Tibial artery (tissue), 4 donors: ENCODE results near the gene SRRM3.

Experiments used
- DNase-seq, 2 donors: peaks; one replicate each; pipeline ENCODE4 v3.0.0-alpha.2; 2019
- H3K27ac ChIP-seq, 2 donors: fragments of 200-600 bp; sonication (generic) in 1 of 2; 1 replicate in 1 of 2; 2 replicates in 1 of 2; pipeline ENCODE4 v1.5.1; 2018 to 2019; ENCODE audit warnings: mild to moderate bottlenecking in 1 of 2
- H3K27me3 ChIP-seq, 2 donors: fragments of 200-600 bp; sonication (generic) in 1 of 2; one replicate each; pipeline versions ENCODE4 v1.5.1 to v1.6.0; 2016 to 2019
- H3K36me3 ChIP-seq, 3 donors: fragments of 200-600 bp; sonication (generic) in 2 of 3; one replicate each; pipeline ENCODE4 v1.5.1; 2016 to 2019; ENCODE audit warnings: mild to moderate bottlenecking in 2 of 3
- H3K4me1 ChIP-seq, 4 donors: fragments of 200-600 bp; sonication (generic) in 2 of 4; 1 replicate in 3 of 4; 2 replicates in 1 of 4; pipeline ENCODE4 v1.5.1; 2016 to 2019
- H3K4me3 ChIP-seq, 2 donors: fragments of 200-600 bp; sonication (generic) in 1 of 2; 1 replicate in 1 of 2; 2 replicates in 1 of 2; pipeline ENCODE4 v1.5.1; 2018 to 2019; ENCODE audit warnings: mild to moderate bottlenecking in 2 of 2
- H3K9me3 ChIP-seq, 3 donors: fragments of 200-600 bp; sonication (generic) in 1 of 3; one replicate each; pipeline ENCODE4 v1.5.1; 2016 to 2019
- CTCF ChIP-seq, 2 experiments: fragments of 200-600 bp in 1 of 2; fragments of 450-650 bp in 1 of 2; IDR thresholded peaks; one replicate each; pipeline ENCODE4 v1.5.1; 2017 to 2019; ENCODE audit warnings: antibody characterized with exemption in 2 of 2, mild to moderate bottlenecking in 1 of 2, moderate library complexity in 1 of 2
- intact Hi-C: fragments of 100-400 bp; cut with DNase I; formaldehyde crosslinking; loops from one replicate; pipeline ENCODE4 v1.15.0; 2023; ENCODE audit warnings: low total_unique reads

Gene SRRM3

GRCh38 chr7:76231583-76231982, 29.9 kb downstream of the SRRM3 start:
- TF ChIP-seq CTCF (IDR thresholded peaks at IDR 0.05): no peak
- Histone ChIP-seq H3K4me3 (no peak overlapping the region), H3K27ac (no peak overlapping the region), H3K36me3 (no peaks in the 10 kb centered on the region), H3K27me3 (peaks cover 0 to 85% of the 10 kb centered on the region in 2 donors), H3K4me1 (peaks cover 0 to 7% (median 6%) of the 10 kb centered on the region in 4 donors), H3K9me3 (no peaks in the 10 kb centered on the region)
- intact Hi-C loops: no loop called here
- no peak for DNase-seq

- DNase-seq: no peak
- Histone ChIP-seq H3K36me3 (no peaks in the 10 kb centered on the region), H3K9me3 (no peaks in the 10 kb centered on the region), H3K4me1 (peaks cover 0 to 7% (median 6%) of the 10 kb centered on the region in 4 donors), H3K27me3 (peaks cover 0 to 85% of the 10 kb centered on the region in 2 donors), H3K27ac (no peak overlapping the region), H3K4me3 (no peak overlapping the region)
- intact Hi-C loops: no loop called here
- TF ChIP-seq CTCF (IDR thresholded peaks at IDR 0.05): no peak
Observed at GRCh38 chr7:76232698-76233097, 31.0 kb downstream of the SRRM3 start.

GRCh38 chr7:76233538-76234281, 32.0 kb downstream of the SRRM3 start:
- Histone ChIP-seq H3K36me3 (no peaks in the 10 kb centered on the region), H3K4me3 (no peak overlapping the region), H3K4me1 (peaks cover 0 to 7% (median 6%) of the 10 kb centered on the region in 4 donors), H3K27ac (no peak overlapping the region), H3K27me3 (peaks cover 0 to 81% of the 10 kb centered on the region in 2 donors), H3K9me3 (no peaks in the 10 kb centered on the region)
- no peak for DNase-seq
- no peak for TF ChIP-seq CTCF (IDR thresholded peaks at IDR 0.05)
- intact Hi-C loops: no loop called here

GRCh38 chr7:76234282-76234584, 32.5 kb downstream of the SRRM3 start:
- no peak for DNase-seq
- no peaks in the 10 kb centered on the region for H3K9me3 ChIP-seq
- no peaks in the 10 kb centered on the region for H3K36me3 ChIP-seq
- peaks cover 0 to 7% (median 6%) of the 10 kb centered on the region in 4 donors for H3K4me1 ChIP-seq
- TF ChIP-seq CTCF (IDR thresholded peaks at IDR 0.05): no peak
- intact Hi-C loops: no loop called here
- no peak overlapping the region for H3K27ac ChIP-seq
- peaks cover 0 to 79% of the 10 kb centered on the region in 2 donors for H3K27me3 ChIP-seq
- no peak overlapping the region for H3K4me3 ChIP-seq

- DNase-seq: peak in 1 of 2 donors; percentile 24
- Histone ChIP-seq H3K4me3 (peak overlapping the region in 1 of 2 donors; percentile 25), H3K9me3 (no peaks in the 10 kb centered on the region), H3K27ac (no peak overlapping the region), H3K4me1 (peaks cover 0 to 7% (median 6%) of the 10 kb centered on the region in 4 donors), H3K27me3 (peaks cover 0 to 76% of the 10 kb centered on the region in 2 donors), H3K36me3 (no peaks in the 10 kb centered on the region)
- intact Hi-C loops: no loop called here
- TF ChIP-seq CTCF (IDR thresholded peaks at IDR 0.05): no peak
Observed at GRCh38 chr7:76234931-76235441, 33.3 kb downstream of the SRRM3 start.
